ENCODE data around the gene DYNC1I2. TPM values are rescaled to one million over a fixed set of nuclear protein-coding genes. Genes with fewer than 3 reads are reported as not detected.

Gene DYNC1I2
- total and polyA plus RNA-seq, 2 of the 4 experiments (the other 2 are of a cell fraction), result 110 to 114 TPM

- Histone ChIP-seq H3K18ac (ENCODE audit: low read depth, low read length) (no peak overlapping the region), H2BK20ac (ENCODE audit: low read depth, low read length) (no peak overlapping the region), H2AK9ac (replicated peaks; ENCODE audit: low read depth, low read length, poor library complexity) (no peak overlapping the region), H2AK5ac (ENCODE audit: low read depth, low read length) (no peak overlapping the region), H3K4me1 (ENCODE audit: control insufficient read depth, insufficient read depth, low read length) (peaks cover 5% of the 10 kb centered on the region), H3K9ac (ENCODE audit: low read depth, low read length) (no peak overlapping the region), H3K27me3 (ENCODE audit: control insufficient read depth, insufficient read depth, low read length) (no peaks in the 10 kb centered on the region), H2BK5ac (ENCODE audit: low read depth, low read length, poor library complexity, severe bottlenecking) (no peak overlapping the region), H4K91ac (ENCODE audit: insufficient read depth, low read depth, low read length) (no peak overlapping the region), H3K9me1 (ENCODE audit: insufficient read depth, low read length) (peaks cover 7% of the 10 kb centered on the region), H3K36me3 (ENCODE audit: control insufficient read depth, insufficient read depth, low read length) (no peaks in the 10 kb centered on the region; the same call in 1 of the 2 replicates), H3K4ac (ENCODE audit: low read depth, low read length) (no peak overlapping the region), H4K20me1 (ENCODE audit: insufficient read depth, low read length) (no peaks in the 10 kb centered on the region), H3K56ac (ENCODE audit: extremely low read depth, insufficient read depth, low read length) (no peak overlapping the region), H3K14ac (replicated peaks; ENCODE audit: low read depth, low read length) (no peak overlapping the region), H3K23ac (ENCODE audit: low read depth, low read length) (no peak overlapping the region), H3K4me3 (ENCODE audit: insufficient read depth, low read depth, low read length) (no peak overlapping the region), H4K5ac (ENCODE audit: low read depth, low read length) (no peak overlapping the region), H2BK15ac (ENCODE audit: low read depth, low read length) (no peak overlapping the region), H3K9me3 (ENCODE audit: control insufficient read depth, insufficient read depth, low read length) (no peaks in the 10 kb centered on the region), H3K79me1 (ENCODE audit: low read depth in 1 of 2, low read length in 2 of 2) (no peaks in the 10 kb centered on the region), H2AFZ (replicated peaks; ENCODE audit: low read length, poor library complexity) (no peak overlapping the region), H3K27ac (ENCODE audit: insufficient read depth, low read length) (no peak overlapping the region), H4K8ac (ENCODE audit: low read depth in 2 of 2, low read length in 2 of 2) (no peak overlapping the region), H2BK120ac (ENCODE audit: low read depth, low read length) (no peak overlapping the region), H3K4me2 (ENCODE audit: low read depth, low read length) (no peak overlapping the region)
- WGBS, 2 experiments (ENCODE audit: extremely low coverage in 2 of 2, insufficient read length in 1 of 2), result no CpG with 5 or more reads among the region's 6 CpGs
- peak; percentile 6 for DNase-seq
- ChIA-PET CTCF (interaction anchor here (0.7 to 1.9 kb wide), 4 partner anchors 10 to 275 kb away, joined by 3 to 4 read pairs (median 3); no protein-coding TSS in a partner anchor), POLR2A (ENCODE audit: unreplicated experiment) (no interaction called here)
- TF ChIP-seq CEBPB (IDR thresholded peaks at IDR 0.05; ENCODE audit: low read depth, low read length) (no peak), RCOR1 (IDR thresholded peaks at IDR 0.05; ENCODE audit: insufficient replicate concordance, low read length) (no peak)
- BruUV-seq (replicated peaks), result no TSS peak
- ATAC-seq (ENCODE audit: low read depth), result no peak
- intact Hi-C loops (cut with micrococcal nuclease), result no loop called here
- dilution Hi-C loops (cut with HindIII; ENCODE audit: low sequenced_read_pairs, unreplicated experiment), result no loop called here
- in situ Hi-C loops (cut with MboI; ENCODE audit: low sequenced_read_pairs), result no loop called here
Measured at GRCh38 chr2:171793691-171794678, 106.7 kb downstream of the DYNC1I2 start.
